Testis (tissue), 3 donors: Measurements from ENCODE around the gene SAYSD1. TPM values are rescaled to one million over a fixed set of nuclear protein-coding genes. Genes with fewer than 3 reads are reported as not detected.

Experiments
- DNase-seq: peaks from one replicate; pipeline ENCODE4 v3.0.0-alpha.2; 2019
- H3K27ac ChIP-seq, 2 donors: fragments of 200-600 bp; sonication (generic); one replicate each; pipeline ENCODE4 v1.5.1; 2019
- H3K27me3 ChIP-seq: fragments of 200-600 bp; sonication (generic); one replicate; pipeline ENCODE4 v1.5.1; 2019
- H3K36me3 ChIP-seq: fragments of 200-600 bp; sonication (generic); one replicate; pipeline ENCODE4 v1.5.1; 2017; ENCODE audit warnings: low read depth; ENCODE audit errors: missing control alignments
- H3K4me1 ChIP-seq: fragments of 200-600 bp; sonication (generic); one replicate; pipeline ENCODE4 v1.5.1; 2019
- H3K4me3 ChIP-seq, 2 donors: fragments of 200-600 bp; sonication (generic); one replicate each; pipeline ENCODE4 v1.5.1; 2017 to 2019
- H3K9me3 ChIP-seq: fragments of 200-600 bp; sonication (generic); one replicate; pipeline ENCODE4 v1.5.1; 2017
- POLR2A ChIP-seq: fragments of 450-650 bp; IDR thresholded peaks from one replicate; pipeline ENCODE4 v1.6.1; 2017; ENCODE audit warnings: antibody characterized with exemption, mild to moderate bottlenecking, moderate library complexity
- WGBS, 2 donors: methylation state at CpG; one replicate each; pipeline ENCODE4 v1.1.5; 2018; 5-methylcytosine and 5-hydroxymethylcytosine counted together
- intact Hi-C: fragments of 100-400 bp; cut with DNase I; formaldehyde crosslinking; loops from one replicate; pipeline ENCODE4 v1.15.1; 2023; ENCODE audit warnings: low total_unique reads
- polyA plus RNA-seq: library from polyadenylated mRNA; stranded (reverse); fragments of 350-450 nt; fragmentation: Illumina TruSeq; extraction: RNeasy Lipid Tissue Mini Kit (QIAGEN cat#74804); gene quantifications from one replicate; pipeline ENCODE4 v1.2.3, GENCODE V29; 2014; ENCODE audit warnings: low read depth, low replicate concordance; ENCODE audit not compliant: insufficient read depth
- total RNA-seq, 2 donors: library from RNA; depleted of rRNA; stranded (reverse); fragments of >200 nt; gene quantifications; one replicate each; pipeline ENCODE4 v1.2.3, GENCODE V29; 2016
- TF ChIP-seq, protein P1 (sequence below), 3 experiments: fragments of 450-650 bp in 2 of 3; fragments of 200-600 bp in 1 of 3; sonication (generic) in 1 of 3; IDR thresholded peaks; one replicate each; pipeline ENCODE4 v1.5.1; 2016 to 2019; ENCODE audit warnings: antibody characterized with exemption in 3 of 3, mild to moderate bottlenecking in 2 of 3, moderate library complexity in 1 of 3

Gene SAYSD1
- total and polyA plus RNA-seq, 3 donors from 2014 or later = 57.2 to 122 (median 68.4) TPM

DNA sequence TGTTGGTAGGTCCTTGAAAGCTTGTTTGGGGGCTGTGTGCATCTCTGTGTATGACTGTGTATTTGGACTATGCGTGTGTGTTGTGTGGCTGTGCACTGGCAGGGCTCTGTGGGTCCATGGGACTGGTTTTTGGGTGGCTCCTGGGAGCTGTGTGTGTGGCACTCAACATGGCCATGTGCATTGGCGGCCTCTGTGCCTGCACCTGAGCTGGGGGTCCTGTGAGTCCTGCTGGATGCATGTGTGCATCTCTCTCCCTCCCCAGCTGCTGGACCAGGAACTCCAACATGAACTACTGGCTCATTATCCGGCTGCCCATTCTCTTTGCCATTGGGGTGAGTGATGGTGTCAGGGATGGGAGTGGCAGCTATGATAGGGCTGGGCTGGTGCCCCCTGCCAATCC is 36.3 kb downstream of the SAYSD1 start:
- WGBS, 2 donors = 96 to 100% methylated on average over 1 to 3 of the region's 3 CpGs
- no peaks in the 10 kb centered on the region for H3K9me3 ChIP-seq
- no peak for DNase-seq
- intact Hi-C loops = no loop called here
- no peaks in the 10 kb centered on the region for H3K27me3 ChIP-seq
- no peaks in the 10 kb centered on the region for H3K36me3 ChIP-seq
- no peak for TF ChIP-seq POLR2A
- TF ChIP-seq, protein P1, sequence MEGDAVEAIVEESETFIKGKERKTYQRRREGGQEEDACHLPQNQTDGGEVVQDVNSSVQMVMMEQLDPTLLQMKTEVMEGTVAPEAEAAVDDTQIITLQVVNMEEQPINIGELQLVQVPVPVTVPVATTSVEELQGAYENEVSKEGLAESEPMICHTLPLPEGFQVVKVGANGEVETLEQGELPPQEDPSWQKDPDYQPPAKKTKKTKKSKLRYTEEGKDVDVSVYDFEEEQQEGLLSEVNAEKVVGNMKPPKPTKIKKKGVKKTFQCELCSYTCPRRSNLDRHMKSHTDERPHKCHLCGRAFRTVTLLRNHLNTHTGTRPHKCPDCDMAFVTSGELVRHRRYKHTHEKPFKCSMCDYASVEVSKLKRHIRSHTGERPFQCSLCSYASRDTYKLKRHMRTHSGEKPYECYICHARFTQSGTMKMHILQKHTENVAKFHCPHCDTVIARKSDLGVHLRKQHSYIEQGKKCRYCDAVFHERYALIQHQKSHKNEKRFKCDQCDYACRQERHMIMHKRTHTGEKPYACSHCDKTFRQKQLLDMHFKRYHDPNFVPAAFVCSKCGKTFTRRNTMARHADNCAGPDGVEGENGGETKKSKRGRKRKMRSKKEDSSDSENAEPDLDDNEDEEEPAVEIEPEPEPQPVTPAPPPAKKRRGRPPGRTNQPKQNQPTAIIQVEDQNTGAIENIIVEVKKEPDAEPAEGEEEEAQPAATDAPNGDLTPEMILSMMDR (IDR thresholded peaks at IDR 0.05) = no peak
- no peaks in the 10 kb centered on the region for H3K4me1 ChIP-seq
- H3K27ac ChIP-seq = no peak overlapping the region
- H3K4me3 ChIP-seq = no peak overlapping the region

- DNase-seq = no peak
Observed at GRCh38 chr6:39077882-39078594, 36.9 kb downstream of the SAYSD1 start.

DNA sequence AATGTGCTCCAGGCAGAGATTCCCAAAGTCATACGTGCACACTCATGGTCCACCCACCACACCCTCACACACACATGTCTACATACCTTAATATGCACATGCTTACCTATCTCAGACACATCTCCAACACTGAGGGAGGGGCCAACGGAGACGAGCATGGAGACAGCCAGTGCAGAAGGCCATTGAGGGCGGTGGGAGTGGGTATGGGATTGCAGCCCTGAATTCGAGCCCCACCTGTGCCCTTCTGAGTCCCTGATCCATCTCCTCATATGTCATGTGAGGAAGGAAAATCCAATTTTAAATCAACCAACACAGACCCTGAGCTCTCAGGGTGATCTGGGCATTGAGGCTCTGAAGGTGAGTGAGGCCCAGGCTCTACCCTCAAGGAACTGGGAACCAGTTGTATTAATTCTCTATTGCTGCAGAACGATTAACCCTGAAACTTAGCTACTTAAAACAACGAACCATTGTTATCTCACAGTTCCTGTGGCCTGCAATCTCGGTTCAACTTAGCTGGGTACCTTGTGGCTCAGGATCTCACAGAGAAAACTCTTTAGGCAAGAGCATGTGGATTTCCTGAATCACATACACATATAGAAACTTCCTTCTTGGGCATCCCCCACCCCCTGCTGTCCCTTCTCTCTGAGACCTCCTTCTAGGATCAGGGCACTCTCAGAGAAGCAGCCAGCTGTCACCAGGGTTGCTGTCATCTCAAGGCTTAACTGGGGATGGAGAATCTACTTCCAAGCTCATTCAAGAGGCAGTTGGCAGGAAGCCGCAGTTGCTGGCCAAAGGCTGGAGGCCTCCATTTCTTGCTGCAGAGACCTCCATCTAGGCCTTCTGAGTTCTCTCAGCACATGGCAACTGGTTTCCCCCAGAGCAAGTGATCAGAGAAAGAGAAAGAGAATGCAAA is 38.1 kb downstream of the SAYSD1 start:
- TF ChIP-seq POLR2A = no peak
- TF ChIP-seq, protein P1 (IDR thresholded peaks at IDR 0.05) = no peak
- Histone ChIP-seq H3K9me3 (no peaks in the 10 kb centered on the region), H3K4me1 (no peaks in the 10 kb centered on the region), H3K27me3 (no peaks in the 10 kb centered on the region), H3K36me3 (no peaks in the 10 kb centered on the region), H3K4me3 (no peak overlapping the region), H3K27ac (no peak overlapping the region)
- DNase-seq = no peak
- WGBS, 2 donors = 74 to 81% methylated on average over 9 of the region's 9 CpGs
- intact Hi-C loops = no loop called here

More at GRCh38 chr6:39077882-39078594, 36.9 kb downstream of the SAYSD1 start:
- Histone ChIP-seq H3K27ac (no peak overlapping the region), H3K27me3 (no peaks in the 10 kb centered on the region), H3K9me3 (no peaks in the 10 kb centered on the region), H3K4me1 (no peaks in the 10 kb centered on the region), H3K4me3 (no peak overlapping the region), H3K36me3 (no peaks in the 10 kb centered on the region)
- TF ChIP-seq POLR2A = no peak
- TF ChIP-seq, protein P1 (IDR thresholded peaks at IDR 0.05) = no peak
- intact Hi-C loops = no loop called here
- WGBS, 2 donors = 85 to 91% methylated on average over 11 of the region's 11 CpGs

DNA sequence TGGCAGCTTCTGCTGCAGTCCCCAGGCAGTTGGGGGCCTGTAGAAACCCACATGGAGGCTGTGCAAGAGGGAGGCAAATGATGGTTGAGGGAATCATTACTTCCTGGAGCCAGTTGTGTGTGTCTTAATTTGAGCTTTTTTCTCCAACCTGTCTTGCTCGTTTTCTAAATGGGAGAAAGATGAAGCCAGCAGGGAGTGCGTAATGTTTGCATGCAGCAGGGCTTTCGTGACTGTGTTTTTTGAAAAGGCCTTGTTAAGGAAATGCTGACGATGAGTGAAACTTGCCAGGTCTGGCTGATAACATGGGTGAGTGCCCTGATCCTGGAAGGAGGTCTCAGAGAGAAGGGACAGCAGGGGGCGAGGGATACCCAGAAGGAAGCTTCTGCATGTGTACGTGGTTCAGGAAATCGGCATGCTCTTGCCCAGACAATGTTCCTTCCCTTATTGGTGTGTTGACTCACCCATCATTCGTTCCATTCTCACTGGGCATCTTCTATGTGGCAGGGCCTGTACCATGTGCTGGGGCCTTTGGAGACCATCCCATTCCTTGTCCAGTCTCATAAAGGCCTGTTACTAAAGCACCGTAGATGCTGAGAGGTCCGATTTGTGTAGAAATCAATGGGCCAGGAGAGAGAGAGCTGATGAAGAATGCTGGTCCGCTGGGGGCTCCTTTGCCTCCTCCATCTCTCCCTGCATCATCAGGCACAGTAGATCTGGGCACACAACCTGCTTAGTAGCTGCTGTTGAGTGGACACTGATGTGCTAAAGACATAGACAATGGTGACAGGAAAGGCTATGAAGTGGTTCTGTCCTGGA is 39.0 kb downstream of the SAYSD1 start:
- TF ChIP-seq, protein P1 (IDR thresholded peaks at IDR 0.05) = no peak
- TF ChIP-seq POLR2A = no peak
- no peak overlapping the region for H3K27ac ChIP-seq
- H3K4me1 ChIP-seq = no peaks in the 10 kb centered on the region
- 88 to 91% methylated on average over 11 of the region's 11 CpGs for WGBS, 2 donors
- H3K9me3 ChIP-seq = no peaks in the 10 kb centered on the region
- no peaks in the 10 kb centered on the region for H3K27me3 ChIP-seq
- no peak overlapping the region for H3K4me3 ChIP-seq
- no peak for DNase-seq
- no peaks in the 10 kb centered on the region for H3K36me3 ChIP-seq
- intact Hi-C loops = no loop called here
